ENCODE data around the gene BCL2. TPM values are rescaled to one million over a fixed set of nuclear protein-coding genes. Genes with fewer than 3 reads are reported as not detected.

BCL2 gene
- total and polyA plus RNA-seq, 8 donors = 6.3 to 11.3 (median 10.8) TPM

- no peak for TF ChIP-seq CTCF (IDR thresholded peaks at IDR 0.05)
- no peaks in the 10 kb centered on the region for H3K9me3 ChIP-seq
- ATAC-seq (no peak), DNase-seq (no peak)
- no peak overlapping the region for H3K27ac ChIP-seq
- no peaks in the 10 kb centered on the region for H3K36me3 ChIP-seq
- peaks cover 0 to 8% of the 10 kb centered on the region in 2 donors for H3K4me1 ChIP-seq
- H3K4me3 ChIP-seq = no peak overlapping the region
- intact Hi-C loops (cut with DNase I) = no loop called here
- H3K27me3 ChIP-seq = no peaks in the 10 kb centered on the region
These were observed 36.1 kb downstream of the BCL2 start for GRCh38 chr18:63283305-63284094.

- Histone ChIP-seq H3K4me3 (no peak overlapping the region), H3K36me3 (no peaks in the 10 kb centered on the region), H3K9me3 (no peaks in the 10 kb centered on the region), H3K27ac (no peak overlapping the region), H3K27me3 (no peaks in the 10 kb centered on the region), H3K4me1 (peaks cover 0 to 4% of the 10 kb centered on the region in 2 donors)
- ATAC-seq = no peak
- TF ChIP-seq CTCF (IDR thresholded peaks at IDR 0.05) = no peak
- no peak for DNase-seq
- intact Hi-C loops (cut with DNase I) = no loop called here
These were observed 36.8 kb downstream of the BCL2 start for GRCh38 chr18:63282793-63283192.

- Histone ChIP-seq H3K27me3 (no peaks in the 10 kb centered on the region), H3K36me3 (no peaks in the 10 kb centered on the region), H3K27ac (no peak overlapping the region), H3K4me3 (no peak overlapping the region), H3K4me1 (peaks cover 0 to 7% of the 10 kb centered on the region in 2 donors), H3K9me3 (no peaks in the 10 kb centered on the region)
- TF ChIP-seq CTCF (IDR thresholded peaks at IDR 0.05) = no peak
- intact Hi-C loops (cut with DNase I) = no loop called here
- no peak for ATAC-seq
- DNase-seq = no peak
These were observed 46.2 kb downstream of the BCL2 start for GRCh38 chr18:63273222-63273927.

GRCh38 chr18:63272638-63273037, 46.9 kb downstream of the BCL2 start:
- no peak for DNase-seq
- no peak for ATAC-seq
- no peaks in the 10 kb centered on the region for H3K36me3 ChIP-seq
- no peaks in the 10 kb centered on the region for H3K27me3 ChIP-seq
- TF ChIP-seq CTCF (IDR thresholded peaks at IDR 0.05) = no peak
- no peak overlapping the region for H3K27ac ChIP-seq
- intact Hi-C loops (cut with DNase I) = no loop called here
- no peaks in the 10 kb centered on the region for H3K9me3 ChIP-seq
- H3K4me1 ChIP-seq = peaks cover 0 to 8% of the 10 kb centered on the region in 2 donors
- H3K4me3 ChIP-seq = no peak overlapping the region

GRCh38 chr18:63271881-63272299, 47.7 kb downstream of the BCL2 start:
- no peaks in the 10 kb centered on the region for H3K9me3 ChIP-seq
- TF ChIP-seq CTCF (IDR thresholded peaks at IDR 0.05) = no peak
- H3K27ac ChIP-seq = peak overlapping the region in 1 of 2 donors; percentile 38
- intact Hi-C loops (cut with DNase I) = no loop called here
- ATAC-seq = peak; percentile 18
- no peaks in the 10 kb centered on the region for H3K36me3 ChIP-seq
- peak in 2 of 4 donors; percentile 51 to 69 for DNase-seq
- H3K27me3 ChIP-seq = no peaks in the 10 kb centered on the region
- H3K4me3 ChIP-seq = no peak overlapping the region
- peaks cover 0 to 15% of the 10 kb centered on the region in 2 donors for H3K4me1 ChIP-seq

Data from left lung (tissue), 10 donors.